PC-3 (cell line): ENCODE data around the gene PHLDB1. TPM values are rescaled to one million over a fixed set of nuclear protein-coding genes. Genes with fewer than 3 reads are reported as not detected.

Experiments used
- ATAC-seq: fragments of 200-7000 bp; cut with Tn5 transposase; 2 replicates; pipeline ENCODE4 v1.9.1; 2020; ENCODE audit warnings: mild to moderate bottlenecking, moderate library complexity
- BruUV-seq: library from RNA; stranded (reverse); fragments of 400-500 nt; replicated peaks from 2 replicates; lab custom pipeline; 2021; lab: Mats Ljungman, UMichigan
- CTCF ChIA-PET: fragments of 300-600 bp; sonication (Branson Sonifier 250); formaldehyde crosslinking; loops from one replicate; lab custom pipeline; 2022; ENCODE audit warnings: antibody characterized with exemption; lab: Charles Lee
- POLR2A ChIA-PET: fragments of 300-600 bp; sonication (Branson Sonifier 250); formaldehyde crosslinking; loops from one replicate; lab custom pipeline; 2022; ENCODE audit warnings: antibody characterized with exemption; ENCODE audit not compliant: unreplicated experiment; lab: Charles Lee
- DNase-seq: peaks from one replicate; pipeline ENCODE4 v3.0.0-alpha.2; 2015
- H2AFZ ChIP-seq: fragments of 300-600 bp; sonication (generic); 2 replicates; pipeline ENCODE4 v1.6.0; 2016; ENCODE audit warnings: antibody characterized with exemption, low read length
- H3F3A ChIP-seq: fragments of 300-600 bp; sonication (generic); one replicate; pipeline ENCODE4 v1.6.0; 2017; ENCODE audit warnings: antibody characterized with exemption, low read length, control low read depth, mild to moderate bottlenecking; ENCODE audit not compliant: unreplicated experiment
- H3K27ac ChIP-seq: fragments of 300-600 bp; sonication (generic); 2 replicates; pipeline ENCODE4 v1.5.1; 2016; ENCODE audit warnings: mild to moderate bottlenecking, low read length
- H3K27me3 ChIP-seq: fragments of 300-600 bp; sonication (generic); 2 replicates; pipeline ENCODE4 v1.6.1; 2016; ENCODE audit warnings: low read length, mixed read lengths
- H3K36me3 ChIP-seq: fragments of 300-600 bp; sonication (generic); 2 replicates; pipeline ENCODE4 v1.6.1; 2016; ENCODE audit warnings: low read depth, mixed run types, low read length, mixed read lengths
- H3K4me1 ChIP-seq: fragments of 300-600 bp; sonication (generic); 2 replicates; pipeline ENCODE4 v1.5.1; 2016; ENCODE audit warnings: low read length; ENCODE audit not compliant: insufficient read depth
- H3K4me2 ChIP-seq: fragments of 300-600 bp; sonication (generic); 2 replicates; pipeline ENCODE4 v1.6.0; 2016; ENCODE audit warnings: low read length
- H3K4me3 ChIP-seq: fragments of 300-600 bp; sonication (generic); 2 replicates; pipeline ENCODE4 v1.5.1; 2016; ENCODE audit warnings: mild to moderate bottlenecking, low read length, mixed read lengths
- H3K79me2 ChIP-seq: fragments of 300-600 bp; sonication (generic); 2 replicates; pipeline ENCODE4 v1.6.1; 2017; ENCODE audit warnings: low read length, mixed read lengths
- H3K9ac ChIP-seq: fragments of 300-600 bp; sonication (generic); 2 replicates; pipeline ENCODE4 v1.6.0; 2016; ENCODE audit warnings: mild to moderate bottlenecking, low read length
- H3K9me2 ChIP-seq: fragments of 300-600 bp; sonication (generic); replicated peaks from 2 replicates; pipeline ENCODE4 v1.6.1; 2016; ENCODE audit warnings: mixed run types, low read length, mixed read lengths
- H3K9me3 ChIP-seq: fragments of 300-600 bp; sonication (generic); 2 replicates; pipeline ENCODE4 v1.6.1; 2016; ENCODE audit warnings: low read length, mixed read lengths
- H4K20me1 ChIP-seq: fragments of 300-600 bp; sonication (generic); 2 replicates; pipeline ENCODE4 v1.6.1; 2016; ENCODE audit warnings: low read length, mixed read lengths
- EZH2 ChIP-seq: fragments of 300-600 bp; sonication (generic); IDR thresholded peaks from one replicate; pipeline ENCODE4 v1.6.1; 2017; ENCODE audit warnings: antibody characterized with exemption, mild to moderate bottlenecking, low read length; ENCODE audit not compliant: unreplicated experiment
- EZH2phosphoT487 ChIP-seq: fragments of 300-600 bp; sonication (generic); IDR thresholded peaks from 2 replicates; pipeline ENCODE4 v1.6.1; 2018; ENCODE audit warnings: mild to moderate bottlenecking, antibody characterized with exemption, low read length, borderline replicate concordance
- intact Hi-C: fragments of 100-400 bp; cut with micrococcal nuclease; formaldehyde crosslinking; loops from 2 replicates; pipeline ENCODE4 v1.9.0; 2023
- total RNA-seq: library from RNA; depleted of rRNA; stranded (reverse); fragments of >200 nt; gene quantifications from 2 replicates; pipeline ENCODE4 v1.2.3, GENCODE V29; 2014
- TF ChIP-seq, protein P1 (sequence below): fragments of 300-600 bp; sonication (generic); conservative IDR thresholded peaks from 2 replicates; pipeline ENCODE4 v1.5.1; 2017; ENCODE audit warnings: antibody characterized with exemption, low read depth, mild to moderate bottlenecking, low read length

PHLDB1 gene
- total RNA-seq, 1 experiment from 2014 or later, result 36.1 TPM

- Histone ChIP-seq H3K79me2 (no peaks in the 10 kb centered on the region), H4K20me1 (no peaks in the 10 kb centered on the region), H3K4me1 (peaks cover 10% of the 10 kb centered on the region; the same call in 1 of the 2 replicates), H3K9me3 (no peaks in the 10 kb centered on the region), H3K27ac (no peak overlapping the region), H3F3A (no peaks in the 10 kb centered on the region), H3K4me2 (no peak overlapping the region), H3K27me3 (no peaks in the 10 kb centered on the region), H3K36me3 (no peaks in the 10 kb centered on the region), H3K9me2 (no peaks in the 10 kb centered on the region), H3K4me3 (no peak overlapping the region), H2AFZ (no peak overlapping the region), H3K9ac (no peak overlapping the region)
- intact Hi-C loops, result no loop called here
- POLR2A ChIA-PET, result no interaction called here
- no TSS peak for BruUV-seq
- TF ChIP-seq EZH2 (no peak), EZH2phosphoT487 (no peak)
- TF ChIP-seq, protein P1, sequence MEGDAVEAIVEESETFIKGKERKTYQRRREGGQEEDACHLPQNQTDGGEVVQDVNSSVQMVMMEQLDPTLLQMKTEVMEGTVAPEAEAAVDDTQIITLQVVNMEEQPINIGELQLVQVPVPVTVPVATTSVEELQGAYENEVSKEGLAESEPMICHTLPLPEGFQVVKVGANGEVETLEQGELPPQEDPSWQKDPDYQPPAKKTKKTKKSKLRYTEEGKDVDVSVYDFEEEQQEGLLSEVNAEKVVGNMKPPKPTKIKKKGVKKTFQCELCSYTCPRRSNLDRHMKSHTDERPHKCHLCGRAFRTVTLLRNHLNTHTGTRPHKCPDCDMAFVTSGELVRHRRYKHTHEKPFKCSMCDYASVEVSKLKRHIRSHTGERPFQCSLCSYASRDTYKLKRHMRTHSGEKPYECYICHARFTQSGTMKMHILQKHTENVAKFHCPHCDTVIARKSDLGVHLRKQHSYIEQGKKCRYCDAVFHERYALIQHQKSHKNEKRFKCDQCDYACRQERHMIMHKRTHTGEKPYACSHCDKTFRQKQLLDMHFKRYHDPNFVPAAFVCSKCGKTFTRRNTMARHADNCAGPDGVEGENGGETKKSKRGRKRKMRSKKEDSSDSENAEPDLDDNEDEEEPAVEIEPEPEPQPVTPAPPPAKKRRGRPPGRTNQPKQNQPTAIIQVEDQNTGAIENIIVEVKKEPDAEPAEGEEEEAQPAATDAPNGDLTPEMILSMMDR, result no peak
- no peak for ATAC-seq
- DNase-seq, result no peak
- CTCF ChIA-PET, result interaction anchor here (1.1 kb wide), 1 partner anchor 11 kb away, joined by 3 read pairs; no protein-coding TSS in a partner anchor
Observed at GRCh38 chr11:118694185-118694584, 86.8 kb downstream of the PHLDB1 start.

- no TSS peak for BruUV-seq
- DNase-seq, result no peak
- H3K4me2 ChIP-seq, result no peak overlapping the region
- no peak overlapping the region for H3K27ac ChIP-seq
- H3K79me2 ChIP-seq, result no peaks in the 10 kb centered on the region
- H3K36me3 ChIP-seq, result no peaks in the 10 kb centered on the region
- no peaks in the 10 kb centered on the region for H4K20me1 ChIP-seq
- H3K27me3 ChIP-seq, result no peaks in the 10 kb centered on the region
- TF ChIP-seq, protein P1, result no peak
- TF ChIP-seq EZH2 (no peak), EZH2phosphoT487 (no peak)
- H3K4me3 ChIP-seq, result no peak overlapping the region
- H3K9me2 ChIP-seq, result no peaks in the 10 kb centered on the region
- H2AFZ ChIP-seq, result no peak overlapping the region
- no peak for ATAC-seq
- ChIA-PET POLR2A (no interaction called here), CTCF (no interaction called here)
- H3F3A ChIP-seq, result no peaks in the 10 kb centered on the region
- no peaks in the 10 kb centered on the region for H3K9me3 ChIP-seq
- intact Hi-C loops, result no loop called here
- peaks cover 7% of the 10 kb centered on the region; the same call in 1 of the 2 replicates for H3K4me1 ChIP-seq
- no peak overlapping the region for H3K9ac ChIP-seq
Observed at GRCh38 chr11:118694771-118695170, 87.4 kb downstream of the PHLDB1 start.

GRCh38 chr11:118696673-118697226 lies 89.3 kb downstream of the PHLDB1 start:
- H3K27me3 ChIP-seq, result no peaks in the 10 kb centered on the region
- H3K9me2 ChIP-seq, result no peaks in the 10 kb centered on the region
- no peak overlapping the region for H3K9ac ChIP-seq
- no peak overlapping the region for H3K4me2 ChIP-seq
- no peaks in the 10 kb centered on the region for H3K9me3 ChIP-seq
- intact Hi-C loops, result no loop called here
- no peaks in the 10 kb centered on the region for H4K20me1 ChIP-seq
- no peak overlapping the region for H2AFZ ChIP-seq
- peaks cover 6% of the 10 kb centered on the region; the same call in 1 of the 2 replicates for H3K4me1 ChIP-seq
- no peak overlapping the region for H3K4me3 ChIP-seq
- no peak for TF ChIP-seq EZH2phosphoT487
- TF ChIP-seq, protein P1, result no peak
- no peak for TF ChIP-seq EZH2
- H3F3A ChIP-seq, result no peaks in the 10 kb centered on the region
- ChIA-PET CTCF (no interaction called here), POLR2A (no interaction called here)
- no peak overlapping the region for H3K27ac ChIP-seq
- no peak for ATAC-seq
- no peaks in the 10 kb centered on the region for H3K79me2 ChIP-seq
- DNase-seq, result no peak
- no TSS peak for BruUV-seq
- H3K36me3 ChIP-seq, result no peaks in the 10 kb centered on the region
